CD4-positive, alpha-beta T cell treated with Interleukin-17A for 1 hour (primary cell): ENCODE data around the gene MKI67.
"Not testable (repeated sequence)": the region's sequence is repeated elsewhere in the genome, so short reads cannot be mapped to it uniquely, and the experiment has no call there.

Experiments used
- DNase-seq: peaks from one replicate; pipeline ENCODE4 v3.0.0-alpha.2; 2020

The MKI67 gene

DNA sequence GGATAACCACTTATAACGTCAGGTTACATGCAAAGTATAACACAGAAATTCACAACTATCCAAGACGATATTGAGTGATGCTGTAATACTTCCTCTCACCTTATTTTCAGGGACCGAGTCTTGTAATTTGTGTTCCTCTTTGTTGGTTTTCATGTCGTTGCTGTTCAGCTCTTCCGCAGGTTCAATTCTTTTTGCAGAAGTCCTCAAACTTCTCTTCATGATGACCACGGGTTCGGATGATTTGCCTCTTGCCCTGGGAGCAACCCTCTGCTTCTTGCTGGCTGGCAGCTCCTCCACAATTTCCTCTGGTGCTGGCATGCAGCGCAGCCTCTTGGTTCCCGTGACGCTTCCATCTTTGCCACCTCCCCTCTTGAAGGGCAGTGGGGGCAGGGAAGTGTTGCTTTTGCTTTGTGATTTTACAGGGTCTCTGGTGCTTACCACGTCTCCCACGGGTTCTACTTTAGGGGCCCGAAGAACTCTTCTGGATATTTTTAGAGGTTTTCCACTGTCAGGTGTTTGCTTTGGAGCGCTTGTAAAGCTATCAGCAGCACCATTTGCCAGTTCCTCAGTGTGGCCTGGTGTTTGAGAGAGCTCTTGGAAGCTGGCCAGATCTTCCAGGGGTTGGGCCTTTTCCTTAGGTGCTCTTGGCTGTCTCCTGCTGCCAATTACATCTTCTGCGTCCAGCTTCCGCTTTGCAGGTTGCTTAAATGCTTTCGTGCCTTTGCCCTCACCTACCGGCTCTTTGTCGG, 23.6 kb downstream of the MKI67 start:
- no peak for DNase-seq

- DNase-seq: no peak
These were observed 24.3 kb downstream of the MKI67 start for GRCh38 chr10:128101901-128102300.

DNA sequence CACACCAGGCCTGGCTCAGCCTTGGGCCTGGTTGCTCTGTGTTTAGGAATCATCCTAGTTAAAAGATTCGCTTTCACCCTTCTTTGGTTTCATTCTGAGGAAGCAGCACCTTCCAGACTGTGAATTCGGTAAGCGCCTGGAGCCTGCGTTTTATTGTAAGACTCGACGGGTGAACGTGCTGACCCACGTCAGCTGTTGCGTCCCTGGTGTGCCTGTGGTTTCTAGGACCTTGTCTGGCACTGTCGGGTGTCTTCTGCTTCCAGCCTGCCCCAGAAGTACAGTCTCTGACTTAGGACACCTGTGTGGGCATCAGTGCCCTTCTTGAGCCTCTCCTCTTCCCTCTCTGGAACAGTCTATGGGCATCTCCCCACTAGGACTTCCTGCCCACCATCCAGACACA, 26.3 kb downstream of the MKI67 start:
- no peak for DNase-seq

- DNase-seq: no peak
These were observed 27.6 kb downstream of the MKI67 start for GRCh38 chr10:128098631-128099030.

GRCh38 chr10:128097783-128098182, 28.4 kb downstream of the MKI67 start:
- DNase-seq: no peak

- no peak for DNase-seq
These were observed 29.6 kb downstream of the MKI67 start for GRCh38 chr10:128096486-128097199.

- peak; percentile 36 for DNase-seq
These were observed 30.3 kb downstream of the MKI67 start for GRCh38 chr10:128095753-128096469.

DNA sequence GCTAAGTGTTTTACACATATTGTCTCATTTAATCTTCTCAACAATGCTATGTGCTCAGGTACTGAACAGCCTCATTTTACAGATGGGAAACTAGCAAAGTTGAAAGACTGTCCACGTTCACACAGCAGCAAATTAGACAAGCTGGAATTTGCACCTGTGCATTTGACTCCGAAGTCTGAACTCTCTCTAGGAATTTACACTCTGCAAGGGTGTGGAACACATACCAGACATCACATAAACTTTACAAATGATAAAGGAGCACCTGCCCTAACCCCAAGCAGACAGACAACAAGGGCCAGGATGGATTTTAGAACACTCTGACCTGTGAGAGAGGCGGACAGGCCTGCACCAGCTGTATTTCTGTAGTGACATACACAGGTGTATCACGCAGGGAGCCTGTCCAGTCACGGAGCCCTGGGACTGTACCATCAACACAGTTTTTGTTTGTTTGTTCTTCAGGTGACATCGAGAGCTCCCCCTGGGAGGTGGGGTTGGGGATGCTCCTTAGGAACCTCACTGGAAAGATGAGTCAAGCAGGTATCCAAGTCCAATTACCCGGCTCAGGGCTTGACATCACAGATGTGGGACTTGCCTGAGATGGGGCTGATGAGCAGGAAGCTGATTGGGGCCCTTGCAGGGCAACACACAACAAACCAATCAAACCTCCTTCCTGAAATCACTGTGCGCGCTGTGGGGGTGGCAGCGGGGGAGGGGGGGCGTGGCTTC, 31.0 kb downstream of the MKI67 start:
- DNase-seq: peak; percentile 65

GRCh38 chr10:128094596-128094995, 31.6 kb downstream of the MKI67 start:
- not testable (repeated sequence) for DNase-seq

DNA sequence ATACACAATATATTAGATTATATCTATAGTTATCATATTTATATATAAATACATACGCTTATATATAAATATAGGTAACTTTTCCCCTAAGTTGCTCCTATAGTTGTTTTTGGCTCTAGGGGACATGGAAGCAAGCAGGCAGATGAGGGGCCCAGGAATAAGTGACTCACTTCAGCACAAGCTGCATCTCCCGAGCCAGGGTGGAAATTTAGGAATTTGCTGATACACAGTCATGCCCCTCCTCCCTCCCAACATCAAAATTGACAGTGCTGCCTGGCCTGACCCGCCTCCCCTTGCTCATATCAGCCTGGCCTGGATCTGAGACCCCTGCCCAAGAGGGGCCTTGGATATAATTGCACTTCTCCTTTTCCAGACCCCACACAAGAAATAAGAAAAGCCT, 33.8 kb downstream of the MKI67 start:
- no peak for DNase-seq

DNA sequence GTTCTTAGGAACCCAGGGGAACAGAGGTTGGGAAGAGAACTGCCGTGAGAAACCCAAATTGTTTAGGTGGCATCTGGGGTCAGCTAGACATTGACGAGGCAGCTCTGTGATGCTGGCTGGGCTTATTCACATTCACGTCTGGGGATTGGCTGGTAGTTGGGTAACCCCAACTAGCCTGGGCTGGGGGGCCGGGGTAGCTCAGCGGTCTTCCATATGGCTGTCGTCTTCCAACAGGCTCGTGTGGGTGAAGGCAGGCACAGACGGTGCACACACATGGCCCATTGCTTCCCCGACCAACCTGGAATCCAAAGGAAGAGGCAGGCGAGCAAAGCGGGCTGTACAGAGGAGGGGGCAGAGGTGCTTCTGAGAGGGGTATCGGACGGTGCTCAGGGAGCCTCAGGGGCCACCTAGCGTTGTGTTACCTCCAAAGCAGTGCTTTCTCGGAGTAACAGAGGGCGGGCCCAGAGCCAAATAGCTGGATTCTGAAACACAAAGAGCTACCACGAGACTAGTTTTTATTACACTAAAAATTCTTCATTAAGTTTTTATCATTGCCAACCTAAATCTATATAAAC, 34.5 kb downstream of the MKI67 start:
- no peak for DNase-seq

DNA sequence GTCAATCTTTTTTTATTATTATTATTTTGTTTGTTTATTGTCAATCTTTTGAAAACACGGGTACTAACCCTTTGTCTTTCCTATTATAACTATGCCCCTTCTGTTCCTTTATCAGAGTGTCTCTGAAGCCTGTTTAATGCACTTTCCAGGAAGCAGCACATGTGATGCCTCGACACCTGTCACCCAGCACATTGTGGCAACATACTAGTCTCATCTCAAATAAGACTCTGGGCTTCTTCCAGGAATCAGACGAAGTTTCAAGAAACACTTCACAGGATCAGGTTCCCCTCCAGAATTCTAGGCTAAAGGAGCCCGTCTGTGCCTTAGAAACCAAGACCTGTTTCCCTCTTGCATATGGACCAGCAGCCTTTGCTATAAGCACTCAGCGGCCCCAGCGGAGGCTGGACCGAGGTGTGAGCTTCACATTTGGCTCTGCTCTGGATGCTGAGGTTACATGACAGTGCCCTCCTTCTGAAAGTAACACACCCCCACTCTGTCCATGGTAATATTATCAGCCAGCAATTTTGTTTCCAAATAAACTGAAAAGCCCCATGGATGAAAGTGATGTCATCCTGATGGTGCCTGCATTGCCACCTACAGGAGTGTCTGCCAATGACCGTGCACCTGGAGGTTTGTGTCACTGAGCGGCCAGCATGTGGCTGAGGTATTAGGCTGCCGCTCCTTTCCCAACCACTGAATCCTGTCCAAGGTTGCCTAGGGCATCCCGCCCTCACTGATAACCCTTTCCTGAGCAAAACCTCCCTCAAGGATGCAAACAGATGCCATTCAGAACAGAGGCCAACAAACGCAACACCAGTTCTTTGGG, 38.1 kb downstream of the MKI67 start:
- DNase-seq: no peak

- DNase-seq: no peak
These were observed 38.9 kb downstream of the MKI67 start for GRCh38 chr10:128087146-128087883.

- DNase-seq: no peak
These were observed 40.0 kb downstream of the MKI67 start for GRCh38 chr10:128086003-128086863.

- DNase-seq: no peak
These were observed 41.2 kb downstream of the MKI67 start for GRCh38 chr10:128084991-128085390.

DNA sequence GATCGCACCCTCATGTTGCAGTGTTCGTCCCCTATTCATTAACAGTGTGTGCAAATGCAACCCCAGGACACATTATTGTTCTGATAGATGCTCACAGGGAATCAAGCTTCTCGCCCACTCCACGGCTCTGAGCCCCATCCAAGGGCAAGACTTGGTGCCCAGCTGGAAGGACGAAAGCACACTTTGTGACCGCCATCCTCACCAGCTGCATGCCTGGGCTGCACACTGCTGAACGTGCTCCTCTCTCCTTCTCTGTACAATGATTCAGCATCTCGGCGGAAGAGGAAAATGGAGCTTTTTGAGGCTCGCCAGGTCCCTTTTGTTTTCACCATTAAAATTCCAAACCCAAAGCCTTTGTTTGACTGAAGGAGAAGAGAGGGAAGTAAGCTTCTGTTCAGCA, 41.9 kb downstream of the MKI67 start:
- no peak for DNase-seq

GRCh38 chr10:128083191-128083895, 42.9 kb downstream of the MKI67 start:
- no peak for DNase-seq

DNA sequence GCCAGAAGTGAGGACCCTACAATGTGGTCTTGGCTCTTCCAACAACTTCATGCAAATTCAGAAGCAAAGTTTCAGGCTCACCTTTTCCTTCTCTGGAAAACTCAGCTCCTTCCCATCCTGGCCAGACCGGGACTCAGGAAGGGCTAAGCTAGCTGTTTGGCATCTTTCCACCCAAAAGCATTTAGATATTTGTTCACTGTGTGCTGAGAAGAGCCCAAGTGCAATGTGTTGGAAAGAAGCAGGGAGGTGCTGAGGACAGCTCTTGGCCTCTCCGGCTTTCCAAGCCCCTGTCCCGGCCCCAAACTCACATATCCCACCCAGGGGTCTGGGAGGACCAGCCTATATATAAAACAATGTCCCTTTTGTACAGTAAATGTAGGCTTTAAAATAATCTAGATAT, 44.5 kb downstream of the MKI67 start:
- DNase-seq: no peak

GRCh38 chr10:128081222-128081621, 45.0 kb downstream of the MKI67 start:
- DNase-seq: no peak
